SH-SY5Y (cell line): ENCODE measurements around the gene HINT3.

Source experiments
- GATA2 ChIP-seq: IDR thresholded peaks from 2 replicates; pipeline ENCODE4 v1.6.1; 2011; ENCODE audit warnings: mild to moderate bottlenecking, low read depth, low read length
- GATA3 ChIP-seq: IDR thresholded peaks from 2 replicates; pipeline ENCODE4 v1.6.1; 2011; ENCODE audit warnings: low read depth, mild to moderate bottlenecking, low read length, moderate library complexity

GRCh38 chr6:125956506-125957390, at the start of gene HINT3:
- TF ChIP-seq GATA2 = no peak
- no peak for TF ChIP-seq GATA3
